GM12892 (cell line): Measurements from ENCODE around the gene ANXA3.
"Not testable (repeated sequence)": the region's sequence is repeated elsewhere in the genome, so short reads cannot be mapped to it uniquely, and the experiment has no call there.

Experiments used
- DNase-seq: peaks from one replicate; pipeline ENCODE4 v3.0.0; 2011; ENCODE audit not compliant: insufficient read length
- FAIRE-seq: peaks from 2 replicates; lab custom pipeline; 2011; peaks lifted over from hg19 to GRCh38; lab: Jason Lieb, UNC
- POLR2A ChIP-seq: IDR thresholded peaks from 2 replicates; pipeline ENCODE4 v1.6.1; 2011; ENCODE audit warnings: low read depth, low read length, control low read depth
- POLR2AphosphoS5 ChIP-seq: IDR thresholded peaks from 2 replicates; pipeline ENCODE4 v1.6.1; 2011; ENCODE audit warnings: low read depth, low read length, control low read depth
- TAF1 ChIP-seq: IDR thresholded peaks from 2 replicates; pipeline ENCODE4 v1.6.1; 2011; ENCODE audit warnings: low read depth, mild to moderate bottlenecking, control low read depth, low read length, borderline replicate concordance

ANXA3 gene

DNA sequence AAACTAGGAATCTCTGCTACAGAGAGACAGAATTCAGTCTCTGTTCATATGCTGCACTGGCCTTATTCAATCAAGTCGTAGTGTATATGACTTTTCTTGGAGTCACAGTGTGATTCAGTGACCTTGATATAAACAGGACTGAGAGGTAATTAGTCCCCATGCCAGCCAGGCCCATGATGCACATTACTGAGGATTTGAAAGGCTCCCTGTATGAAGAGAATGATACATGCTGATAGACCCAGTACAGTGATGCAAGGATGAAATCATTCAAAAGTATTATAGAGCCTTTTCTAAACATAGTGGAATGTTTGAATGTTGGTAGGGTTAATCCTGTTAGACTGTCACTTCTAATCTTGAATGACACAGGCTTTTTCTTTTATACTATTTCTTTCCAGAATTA lies 34.1 kb downstream of the ANXA3 start:
- DNase-seq (no peak), FAIRE-seq (no peak)
- TF ChIP-seq POLR2A (no peak), POLR2AphosphoS5 (no peak), TAF1 (no peak)

GRCh38 chr4:78588894-78589545 lies 37.5 kb downstream of the ANXA3 start:
- DNase-seq (no peak), FAIRE-seq (no peak)
- TF ChIP-seq POLR2AphosphoS5 (no peak), TAF1 (no peak), POLR2A (no peak)

- DNase-seq (no peak), FAIRE-seq (no peak)
- TF ChIP-seq POLR2AphosphoS5 (no peak), POLR2A (no peak), TAF1 (no peak)
Observed at GRCh38 chr4:78591404-78591803, 39.8 kb downstream of the ANXA3 start.

DNA sequence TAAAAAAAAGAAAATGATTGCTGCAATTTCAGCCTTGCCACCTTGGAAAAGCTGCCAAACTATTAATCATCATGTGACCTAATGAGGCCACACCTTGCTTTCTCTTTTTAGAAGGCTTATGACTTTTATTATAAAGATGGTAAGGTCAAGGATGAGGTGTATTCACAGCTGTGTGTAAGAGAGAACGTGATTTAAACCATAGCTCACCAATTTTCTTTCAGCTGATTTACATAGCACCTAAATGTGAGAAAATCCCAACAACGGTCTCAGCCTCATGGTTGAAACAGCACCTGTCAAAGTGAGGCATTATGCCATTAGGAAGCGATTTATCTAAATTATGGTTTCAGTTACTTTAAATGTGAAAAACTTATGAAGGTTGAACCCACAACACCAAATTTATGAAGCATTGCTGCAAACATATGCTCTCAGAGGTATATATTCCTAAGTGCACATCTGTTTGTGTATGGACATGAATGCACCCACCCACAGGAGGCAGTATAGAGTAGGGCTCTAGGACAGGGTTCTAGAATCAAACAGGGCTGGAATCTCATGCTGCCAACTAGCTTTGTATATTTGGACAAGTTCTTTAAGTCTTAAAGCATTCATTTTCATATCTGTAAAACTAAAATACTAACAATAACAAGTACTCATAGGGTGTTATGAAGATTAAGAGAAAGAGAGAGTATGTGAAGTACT lies 40.7 kb downstream of the ANXA3 start:
- peak; percentile 83 for FAIRE-seq
- DNase-seq, result no peak
- no peak for TF ChIP-seq POLR2A
- TF ChIP-seq TAF1, result no peak
- TF ChIP-seq POLR2AphosphoS5, result no peak

DNA sequence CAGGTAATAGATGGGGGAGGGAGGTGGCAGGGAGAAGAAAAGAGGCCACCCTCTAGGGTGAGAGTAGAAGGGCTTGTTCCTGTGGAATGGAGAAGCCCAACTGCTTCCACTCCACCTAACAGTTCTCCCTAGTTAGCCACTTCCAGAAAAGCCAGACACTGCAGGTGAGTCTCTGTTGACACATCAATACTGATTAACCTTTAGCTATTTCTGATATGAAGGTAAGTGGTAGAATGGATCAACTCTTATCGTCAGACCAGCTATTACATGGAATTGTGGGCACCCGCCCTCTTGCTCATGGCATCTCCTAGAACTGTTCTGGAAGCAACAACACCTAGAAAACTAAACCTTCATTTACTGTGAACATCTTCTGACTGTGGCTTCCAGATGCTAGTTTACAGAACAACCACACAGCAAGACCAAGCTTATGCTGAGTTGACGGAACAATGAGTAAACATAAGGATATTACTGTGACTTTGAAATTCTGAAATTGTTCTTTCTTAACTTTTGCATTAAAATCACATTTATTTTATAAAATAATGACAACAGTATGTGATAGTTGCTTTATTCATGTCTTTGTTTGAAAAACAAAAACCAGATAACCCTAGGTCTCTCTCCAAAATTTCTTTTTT lies 44.7 kb downstream of the ANXA3 start:
- DNase-seq (no peak), FAIRE-seq (no peak)
- TF ChIP-seq POLR2AphosphoS5, result no peak
- TF ChIP-seq TAF1, result no peak
- TF ChIP-seq POLR2A, result no peak

DNA sequence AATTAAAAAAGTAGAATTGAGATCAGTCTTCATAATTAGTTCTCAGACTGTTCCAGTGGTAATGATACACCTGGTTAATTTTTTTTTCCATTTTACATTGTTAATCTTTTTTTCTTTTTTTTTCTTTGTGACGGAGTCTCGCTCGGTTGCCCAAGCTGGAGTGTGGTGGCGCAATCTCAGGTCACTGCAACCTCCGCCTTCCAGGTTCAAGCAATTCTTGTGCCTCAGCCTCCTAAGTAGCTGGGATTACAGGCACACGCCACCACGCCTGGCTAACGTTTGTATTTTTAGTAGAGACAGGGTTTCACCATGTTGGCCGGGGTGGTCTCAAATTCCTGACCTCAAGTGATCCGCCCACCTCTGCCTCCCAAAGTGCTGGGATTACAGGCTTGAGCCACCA lies 46.9 kb downstream of the ANXA3 start:
- not testable (repeated sequence) for FAIRE-seq, DNase-seq

- DNase-seq (no peak), FAIRE-seq (no peak)
- TF ChIP-seq POLR2AphosphoS5, result no peak
Observed at GRCh38 chr4:78599147-78599546, 47.6 kb downstream of the ANXA3 start.

GRCh38 chr4:78599931-78600375 lies 48.4 kb downstream of the ANXA3 start:
- FAIRE-seq (no peak), DNase-seq (no peak)

DNA sequence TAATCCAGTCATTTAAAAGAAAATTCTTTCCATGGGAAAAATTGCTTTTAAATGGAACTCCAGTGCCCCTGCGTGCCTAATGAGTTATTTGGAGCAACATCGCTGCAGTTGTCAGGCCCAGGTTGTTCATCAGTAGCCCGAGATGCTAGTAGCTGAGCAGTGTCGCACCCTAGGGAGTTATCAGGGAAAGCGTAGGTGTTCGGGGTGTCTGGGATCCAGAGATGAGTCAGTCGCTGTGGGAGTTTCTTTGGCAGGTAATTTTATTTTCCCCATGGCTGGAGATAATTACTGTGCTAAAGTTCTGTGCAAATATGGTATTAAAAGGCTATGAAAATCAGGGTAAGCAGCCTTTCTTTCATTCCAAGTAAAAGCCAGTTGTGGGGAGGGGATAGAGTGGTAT lies 49.4 kb downstream of the ANXA3 start:
- TF ChIP-seq POLR2AphosphoS5 (no peak), TAF1 (no peak), POLR2A (no peak)
- FAIRE-seq (peak; percentile 67), DNase-seq (no peak)

More at GRCh38 chr4:78599931-78600375, 48.4 kb downstream of the ANXA3 start:
- TF ChIP-seq TAF1, result no peak
- TF ChIP-seq POLR2AphosphoS5, result no peak
- TF ChIP-seq POLR2A, result no peak

DNA sequence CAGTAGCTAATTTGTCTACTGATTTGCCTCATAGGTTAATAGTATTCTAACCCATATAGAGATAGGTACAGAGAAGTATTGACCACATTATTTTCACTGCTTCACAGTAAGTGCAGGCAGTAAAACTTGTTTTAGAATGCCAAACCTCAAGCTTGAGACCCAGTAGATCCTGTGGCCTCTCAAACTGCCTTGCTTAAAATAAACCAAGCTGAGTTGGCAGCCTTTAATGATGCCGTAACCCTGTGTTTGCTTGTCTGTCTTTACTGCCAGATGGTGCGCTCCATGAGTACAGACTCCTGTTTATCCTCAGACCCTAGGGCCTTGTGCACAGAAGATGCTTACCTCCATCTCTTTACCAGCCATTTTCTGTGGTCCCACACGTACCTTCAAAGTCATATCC lies 50.8 kb downstream of the ANXA3 start:
- TF ChIP-seq POLR2AphosphoS5, result no peak
- no peak for TF ChIP-seq POLR2A
- no peak for TF ChIP-seq TAF1
- FAIRE-seq (no peak), DNase-seq (no peak)

DNA sequence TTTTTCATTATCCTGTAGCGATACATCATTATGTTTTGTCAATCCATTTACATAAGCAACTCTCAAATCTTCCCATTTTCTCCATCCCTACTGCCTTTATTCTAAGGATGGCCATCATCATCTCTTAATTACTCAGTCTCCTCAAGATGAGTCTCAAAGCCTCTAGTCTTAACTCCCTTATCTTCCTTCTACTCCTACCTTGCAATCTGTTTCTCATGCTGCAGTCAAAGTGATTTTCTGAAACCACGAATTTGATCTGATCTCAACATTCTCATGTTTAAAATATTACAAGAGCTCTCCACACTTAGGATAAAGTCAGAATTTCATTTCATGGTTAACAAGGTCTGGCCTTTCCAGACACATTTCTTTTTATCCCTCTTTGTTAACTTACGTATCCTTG lies 51.8 kb downstream of the ANXA3 start:
- TF ChIP-seq POLR2AphosphoS5 (no peak), TAF1 (no peak), POLR2A (no peak)
- no peak for DNase-seq
- no peak for FAIRE-seq

GRCh38 chr4:78604988-78605387 lies 53.4 kb downstream of the ANXA3 start:
- DNase-seq (no peak), FAIRE-seq (no peak)
- TF ChIP-seq POLR2A (no peak), POLR2AphosphoS5 (no peak), TAF1 (no peak)

DNA sequence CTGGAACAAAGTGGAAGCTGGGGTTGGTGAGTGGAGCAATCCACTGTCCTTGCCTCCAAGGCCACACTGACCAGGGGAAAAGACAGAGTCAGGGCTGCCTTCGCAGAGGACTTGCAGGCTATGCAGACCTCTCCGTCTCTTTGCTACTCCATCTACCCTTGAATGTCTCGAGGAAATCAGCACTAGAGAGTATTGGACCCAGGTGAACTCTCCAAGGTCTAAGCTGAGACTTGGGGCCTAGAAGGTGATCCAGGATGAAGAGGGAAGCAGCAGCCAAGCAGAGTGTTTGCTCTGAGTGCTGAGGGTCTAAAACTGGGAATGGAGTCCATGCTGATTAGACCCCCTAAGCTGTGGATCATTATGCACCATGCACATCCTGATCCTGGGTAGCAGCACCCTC lies 54.5 kb downstream of the ANXA3 start:
- no peak for FAIRE-seq
- TF ChIP-seq POLR2AphosphoS5, result no peak
- no peak for TF ChIP-seq POLR2A
- TF ChIP-seq TAF1, result no peak
- DNase-seq, result no peak
